Left lung (tissue), 10 donors: ENCODE measurements around the gene SPSB1. TPM values are rescaled to one million over a fixed set of nuclear protein-coding genes. Genes with fewer than 3 reads are reported as not detected.

Source experiments
- ATAC-seq: fragments of 200-7000 bp; cut with Tn5 transposase; one replicate; pipeline ENCODE4 v1.9.1; 2020; ENCODE audit warnings: moderate library complexity
- DNase-seq, 4 donors: peaks; one replicate each; pipeline ENCODE4 v3.0.0-alpha.2; 2013 to 2020
- H3K27ac ChIP-seq, 2 donors: fragments of 200-600 bp; sonication (generic) in 1 of 2; one replicate each; pipeline versions ENCODE4 v1.5.0 to v1.8.0; 2020 to 2021
- H3K27me3 ChIP-seq, 2 donors: fragments of 200-600 bp; sonication (generic) in 1 of 2; one replicate each; pipeline versions ENCODE4 v1.5.0 to v1.8.0; 2020 to 2021
- H3K36me3 ChIP-seq, 2 donors: fragments of 200-600 bp; sonication (generic) in 1 of 2; one replicate each; pipeline versions ENCODE4 v1.5.0 to v1.8.0; 2020 to 2021
- H3K4me1 ChIP-seq, 2 donors: fragments of 200-600 bp; one replicate each; pipeline ENCODE4 v1.8.0; 2021
- H3K4me3 ChIP-seq, 2 donors: fragments of 200-600 bp; sonication (generic) in 1 of 2; one replicate each; pipeline versions ENCODE4 v1.5.0 to v1.8.0; 2020 to 2021; ENCODE audit warnings: mild to moderate bottlenecking in 1 of 2
- H3K9me3 ChIP-seq, 2 donors: fragments of 200-600 bp; sonication (generic) in 1 of 2; one replicate each; pipeline versions ENCODE4 v1.5.0 to v1.8.0; 2020 to 2021
- CTCF ChIP-seq, 2 donors: fragments of 200-600 bp; sonication (generic) in 1 of 2; IDR thresholded peaks; one replicate each; pipeline versions ENCODE4 v1.5.0 to v1.8.0; 2021; ENCODE audit warnings: antibody characterized with exemption in 2 of 2
- intact Hi-C, 2 donors: fragments of 100-400 bp; cut with DNase I; formaldehyde crosslinking; loops; one replicate each; pipeline versions ENCODE4 v1.11.2 to v1.14.2; 2022
- polyA plus RNA-seq, 6 donors: library from polyadenylated mRNA; unstranded; fragments of 120-200 nt; gene quantifications; one replicate each; pipeline ENCODE4 v1.2.1, GENCODE V29; 2013; ENCODE audit not compliant: insufficient read length in 6 of 6
- total RNA-seq, 2 donors: library from RNA; stranded (reverse); fragmentation: NEBNext Ultra II Directional; extraction: Animal tissue kit (Norgen Biotek cat#: 25700); gene quantifications; one replicate each; pipeline ENCODE4 v1.2.1, GENCODE V29; 2021
- donor health status: DM: no; HTN: yes; CAD: no.
- donor health status: DM: no; HTN: no; CAD: no.

SPSB1 gene
- total and polyA plus RNA-seq, 8 donors: 6.1 to 39.4 (median 7.9) TPM

- ATAC-seq (no peak), DNase-seq (no peak)
- no peaks in the 10 kb centered on the region for H3K4me1 ChIP-seq
- H3K27ac ChIP-seq: no peak overlapping the region
- H3K9me3 ChIP-seq: no peaks in the 10 kb centered on the region
- peaks cover 0 to 25% of the 10 kb centered on the region in 2 donors for H3K36me3 ChIP-seq
- TF ChIP-seq CTCF (IDR thresholded peaks at IDR 0.05): no peak
- no peak overlapping the region for H3K4me3 ChIP-seq
- intact Hi-C loops: no loop called here
- no peaks in the 10 kb centered on the region for H3K27me3 ChIP-seq
Measured at GRCh38 chr1:9369964-9370788, 77.5 kb downstream of the SPSB1 start.

GRCh38 chr1:9371391-9371935, 78.8 kb downstream of the SPSB1 start:
- peak overlapping the region; percentile 28 to 70 for H3K27ac ChIP-seq
- H3K4me3 ChIP-seq: no peak overlapping the region
- DNase-seq (peak in 3 of 4 donors; percentile 46 to 90 (median 84)), ATAC-seq (peak; percentile 71)
- no peaks in the 10 kb centered on the region for H3K27me3 ChIP-seq
- H3K4me1 ChIP-seq: peaks cover 0 to 3% of the 10 kb centered on the region in 2 donors
- no peak for TF ChIP-seq CTCF (IDR thresholded peaks at IDR 0.05)
- H3K9me3 ChIP-seq: no peaks in the 10 kb centered on the region
- peaks cover 0 to 25% of the 10 kb centered on the region in 2 donors for H3K36me3 ChIP-seq
- intact Hi-C loops: no loop called here

GRCh38 chr1:9371951-9372350, 79.3 kb downstream of the SPSB1 start:
- TF ChIP-seq CTCF (IDR thresholded peaks at IDR 0.05): no peak
- peaks cover under 1 to 7% of the 10 kb centered on the region in 2 donors for H3K4me1 ChIP-seq
- no peak for ATAC-seq
- peak overlapping the region; percentile 28 to 70 for H3K27ac ChIP-seq
- H3K4me3 ChIP-seq: no peak overlapping the region
- peaks cover 0 to 24% of the 10 kb centered on the region in 2 donors for H3K36me3 ChIP-seq
- DNase-seq: no peak
- no peaks in the 10 kb centered on the region for H3K9me3 ChIP-seq
- no peaks in the 10 kb centered on the region for H3K27me3 ChIP-seq
- intact Hi-C loops: no loop called here

GRCh38 chr1:9373619-9374018, 80.9 kb downstream of the SPSB1 start:
- ATAC-seq: no peak
- Histone ChIP-seq H3K9me3 (no peaks in the 10 kb centered on the region), H3K36me3 (peaks cover 0 to 9% of the 10 kb centered on the region in 2 donors), H3K27ac (no peak overlapping the region), H3K27me3 (no peaks in the 10 kb centered on the region), H3K4me1 (peaks cover 14 to 15% of the 10 kb centered on the region in 2 donors), H3K4me3 (no peak overlapping the region)
- no peak for DNase-seq
- no peak for TF ChIP-seq CTCF (IDR thresholded peaks at IDR 0.05)
- intact Hi-C loops: no loop called here

- Histone ChIP-seq H3K4me3 (no peak overlapping the region), H3K27ac (no peak overlapping the region), H3K4me1 (peaks cover 14 to 15% of the 10 kb centered on the region in 2 donors), H3K9me3 (no peaks in the 10 kb centered on the region), H3K27me3 (no peaks in the 10 kb centered on the region), H3K36me3 (no peaks in the 10 kb centered on the region)
- no peak for TF ChIP-seq CTCF (IDR thresholded peaks at IDR 0.05)
- intact Hi-C loops: no loop called here
- DNase-seq (no peak), ATAC-seq (no peak)
Measured at GRCh38 chr1:9374748-9375341, 82.2 kb downstream of the SPSB1 start.
